DND-41 (cell line): Measurements from ENCODE around the gene ADAMTS16.

Experiments used
- ATAC-seq: fragments of 200-7000 bp; cut with Tn5 transposase; 3 replicates; pipeline ENCODE4 v1.9.1; 2021; ENCODE audit warnings: low read depth; ENCODE audit not compliant: insufficient read depth
- DNase-seq: peaks from one replicate; pipeline ENCODE4 v3.0.0-alpha.2; 2020
- H2AFZ ChIP-seq: 2 replicates; pipeline ENCODE4 v1.6.0; 2012; ENCODE audit warnings: low read depth, low read length
- H3K27ac ChIP-seq: 2 replicates; pipeline ENCODE4 v1.5.1; 2012; ENCODE audit warnings: low read length, inconsistent platforms
- H3K27me3 ChIP-seq: fragments of 200-600 bp; sonication (generic); 2 replicates; pipeline ENCODE4 v1.6.0; 2012; ENCODE audit warnings: low read length, mild to moderate bottlenecking, inconsistent platforms; ENCODE audit not compliant: insufficient read depth, poor library complexity
- H3K36me3 ChIP-seq: 2 replicates; pipeline ENCODE4 v1.5.1; 2012; ENCODE audit warnings: low read length, inconsistent platforms; ENCODE audit not compliant: insufficient read depth
- H3K4me1 ChIP-seq: 2 replicates; pipeline ENCODE4 v1.5.1; 2012; ENCODE audit warnings: mild to moderate bottlenecking, low read length; ENCODE audit not compliant: insufficient read depth
- H3K4me2 ChIP-seq: 2 replicates; pipeline ENCODE4 v1.6.0; 2012; ENCODE audit warnings: mild to moderate bottlenecking, moderate library complexity, low read length, inconsistent platforms; ENCODE audit not compliant: insufficient read depth
- H3K4me3 ChIP-seq, 2 experiments: fragments of 200-600 bp in 1 of 2; shearing (Covaris generic) in 1 of 2; 2 replicates each; pipeline ENCODE4 v1.5.1; 2012 to 2016; ENCODE audit warnings: inconsistent platforms in 2 of 2, low read length in 2 of 2, mild to moderate bottlenecking in 2 of 2, low read depth in 1 of 2, moderate library complexity in 1 of 2
- H3K79me2 ChIP-seq: 2 replicates; pipeline ENCODE4 v1.6.0; 2012; ENCODE audit warnings: low read length, inconsistent platforms; ENCODE audit not compliant: insufficient read depth
- H3K9ac ChIP-seq: 2 replicates; pipeline ENCODE4 v1.6.0; 2012; ENCODE audit warnings: low read depth, mild to moderate bottlenecking, inconsistent platforms, low read length, moderate library complexity
- H3K9me3 ChIP-seq: 2 replicates; pipeline ENCODE4 v1.5.1; 2012; ENCODE audit warnings: low read length, moderate library complexity, mild to moderate bottlenecking, inconsistent platforms; ENCODE audit not compliant: insufficient read depth, severe bottlenecking
- H4K20me1 ChIP-seq: 2 replicates; pipeline ENCODE4 v1.6.0; 2012; ENCODE audit warnings: low read length; ENCODE audit not compliant: insufficient read depth
- EZH2 ChIP-seq: IDR thresholded peaks from 3 replicates; pipeline ENCODE4 v1.6.1; 2012; ENCODE audit warnings: borderline replicate concordance, low read depth, mild to moderate bottlenecking, moderate library complexity, low read length, inconsistent platforms; ENCODE audit not compliant: severe bottlenecking
- TF ChIP-seq, protein P1 (sequence below): IDR thresholded peaks from 2 replicates; pipeline ENCODE4 v1.5.1; 2012; ENCODE audit warnings: borderline replicate concordance, low read length, moderate library complexity, mild to moderate bottlenecking; ENCODE audit not compliant: poor library complexity, severe bottlenecking; ENCODE audit errors: extremely low read depth

The ADAMTS16 gene

DNA sequence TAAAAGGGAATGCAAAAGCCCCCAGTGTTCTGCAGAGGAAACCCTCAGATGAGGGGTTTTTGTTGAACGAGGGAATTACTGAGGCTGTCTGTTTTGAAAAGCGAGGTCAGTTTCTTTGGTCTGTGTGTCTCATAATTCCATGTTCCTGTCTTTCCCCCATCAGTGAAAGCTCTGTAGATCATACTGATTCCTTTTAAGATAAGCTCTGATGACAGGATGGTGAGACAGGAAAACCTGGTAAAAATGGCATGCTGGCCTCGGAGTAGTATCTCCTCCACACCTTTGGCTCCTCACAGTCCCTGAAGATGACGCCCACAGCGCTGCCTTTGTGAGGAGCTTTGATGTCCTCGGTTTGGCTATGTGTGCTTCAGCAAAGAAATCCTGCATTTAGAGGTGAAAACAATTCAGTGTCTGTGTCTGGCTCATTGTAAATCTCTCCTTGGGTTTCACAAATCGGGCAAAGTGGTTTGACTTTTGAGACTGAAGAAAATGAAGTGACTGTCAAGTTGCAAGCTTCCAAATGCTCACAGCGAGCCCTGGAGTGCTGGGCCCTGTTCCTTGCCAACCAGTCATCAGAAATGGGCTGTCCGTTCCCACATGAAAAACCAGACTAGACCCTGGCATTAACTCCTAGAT lies 157.4 kb downstream of the ADAMTS16 start:
- Histone ChIP-seq H3K9ac (no peak overlapping the region), H3K27ac (no peak overlapping the region), H3K9me3 (no peaks in the 10 kb centered on the region), H3K27me3 (peaks cover 9% of the 10 kb centered on the region), H4K20me1 (no peaks in the 10 kb centered on the region), H3K79me2 (no peaks in the 10 kb centered on the region), H3K4me2 (no peak overlapping the region), H2AFZ (no peak overlapping the region), H3K4me1 (no peaks in the 10 kb centered on the region), H3K4me3 (no peak overlapping the region), H3K36me3 (no peaks in the 10 kb centered on the region)
- no peak for ATAC-seq
- DNase-seq: no peak
- no peak for TF ChIP-seq EZH2
- TF ChIP-seq, protein P1, sequence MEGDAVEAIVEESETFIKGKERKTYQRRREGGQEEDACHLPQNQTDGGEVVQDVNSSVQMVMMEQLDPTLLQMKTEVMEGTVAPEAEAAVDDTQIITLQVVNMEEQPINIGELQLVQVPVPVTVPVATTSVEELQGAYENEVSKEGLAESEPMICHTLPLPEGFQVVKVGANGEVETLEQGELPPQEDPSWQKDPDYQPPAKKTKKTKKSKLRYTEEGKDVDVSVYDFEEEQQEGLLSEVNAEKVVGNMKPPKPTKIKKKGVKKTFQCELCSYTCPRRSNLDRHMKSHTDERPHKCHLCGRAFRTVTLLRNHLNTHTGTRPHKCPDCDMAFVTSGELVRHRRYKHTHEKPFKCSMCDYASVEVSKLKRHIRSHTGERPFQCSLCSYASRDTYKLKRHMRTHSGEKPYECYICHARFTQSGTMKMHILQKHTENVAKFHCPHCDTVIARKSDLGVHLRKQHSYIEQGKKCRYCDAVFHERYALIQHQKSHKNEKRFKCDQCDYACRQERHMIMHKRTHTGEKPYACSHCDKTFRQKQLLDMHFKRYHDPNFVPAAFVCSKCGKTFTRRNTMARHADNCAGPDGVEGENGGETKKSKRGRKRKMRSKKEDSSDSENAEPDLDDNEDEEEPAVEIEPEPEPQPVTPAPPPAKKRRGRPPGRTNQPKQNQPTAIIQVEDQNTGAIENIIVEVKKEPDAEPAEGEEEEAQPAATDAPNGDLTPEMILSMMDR: no peak

DNA sequence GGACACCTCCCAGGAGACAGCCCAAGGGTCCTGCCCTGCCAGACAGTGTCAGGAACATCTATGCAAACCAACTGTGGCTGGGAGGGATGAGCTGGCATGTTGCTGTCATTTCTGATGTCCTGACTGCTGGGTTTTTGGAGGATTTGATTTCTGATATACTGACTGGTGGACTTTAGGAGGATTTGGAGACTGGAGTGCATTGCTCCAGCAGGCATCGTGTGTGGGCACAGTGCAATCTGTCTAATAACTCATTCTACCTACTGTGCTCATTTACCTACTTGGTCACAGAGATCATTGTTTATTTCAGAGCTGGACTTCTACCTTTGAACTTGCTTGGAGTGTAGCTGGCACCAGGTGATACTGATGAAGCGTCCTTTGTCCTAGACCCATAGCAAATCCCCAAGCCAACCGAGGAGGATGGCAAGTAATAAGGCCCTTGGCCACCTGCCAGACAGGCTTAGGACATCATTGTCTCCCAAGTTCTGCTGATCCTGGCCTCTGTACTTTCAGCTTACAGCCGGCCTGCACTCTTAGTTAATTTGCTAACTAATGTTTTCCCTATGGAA lies 158.0 kb downstream of the ADAMTS16 start:
- Histone ChIP-seq H3K9ac (no peak overlapping the region), H4K20me1 (no peaks in the 10 kb centered on the region), H3K79me2 (no peaks in the 10 kb centered on the region), H3K4me1 (no peaks in the 10 kb centered on the region), H3K36me3 (no peaks in the 10 kb centered on the region), H3K27me3 (peaks cover 9% of the 10 kb centered on the region), H2AFZ (no peak overlapping the region), H3K4me3 (no peak overlapping the region), H3K27ac (no peak overlapping the region), H3K4me2 (no peak overlapping the region), H3K9me3 (no peaks in the 10 kb centered on the region)
- DNase-seq (no peak), ATAC-seq (no peak)
- TF ChIP-seq, protein P1: no peak
- TF ChIP-seq EZH2: no peak

DNA sequence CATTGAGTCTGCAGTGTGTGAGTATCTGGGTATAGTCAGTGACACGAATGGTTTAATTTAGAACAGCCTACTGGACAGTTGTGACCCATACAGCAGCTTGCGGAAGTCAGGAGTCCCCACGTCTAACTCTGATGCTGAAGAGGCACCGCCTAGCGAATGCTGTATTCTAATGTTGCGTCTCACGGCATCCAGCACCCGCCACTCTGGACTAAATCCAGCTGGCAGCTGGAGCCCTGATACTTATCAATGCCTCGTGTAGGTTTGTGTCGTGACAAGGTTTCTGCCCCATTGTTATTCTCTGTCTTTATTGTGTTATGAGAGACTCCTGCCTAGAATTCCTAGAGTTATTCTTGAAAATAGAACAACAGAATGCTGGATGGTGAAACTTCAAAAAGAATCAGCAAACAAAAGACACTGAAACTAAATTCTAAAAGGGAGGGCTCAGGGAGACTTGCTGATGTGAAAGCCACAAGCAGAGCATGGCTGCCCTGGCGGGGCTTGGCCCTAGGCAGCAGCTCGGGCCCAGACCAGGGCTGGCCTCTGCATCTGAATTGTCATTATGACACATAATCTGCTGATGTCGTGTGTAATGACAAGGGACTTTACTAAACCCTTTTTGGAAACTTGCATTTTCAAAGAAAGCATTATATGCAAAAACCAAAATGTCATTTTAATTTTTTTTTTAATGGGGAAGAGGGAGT lies 158.9 kb downstream of the ADAMTS16 start:
- TF ChIP-seq, protein P1: no peak
- TF ChIP-seq EZH2: no peak
- H3K27me3 ChIP-seq: peaks cover 9% of the 10 kb centered on the region
- H2AFZ ChIP-seq: no peak overlapping the region
- ATAC-seq (no peak), DNase-seq (no peak)
- H3K79me2 ChIP-seq: no peaks in the 10 kb centered on the region
- H3K4me2 ChIP-seq: no peak overlapping the region
- no peak overlapping the region for H3K4me3 ChIP-seq
- no peaks in the 10 kb centered on the region for H3K36me3 ChIP-seq
- no peak overlapping the region for H3K9ac ChIP-seq
- no peak overlapping the region for H3K27ac ChIP-seq
- no peaks in the 10 kb centered on the region for H3K4me1 ChIP-seq
- H4K20me1 ChIP-seq: no peaks in the 10 kb centered on the region
- H3K9me3 ChIP-seq: no peaks in the 10 kb centered on the region
